ENCODE data around the gene BAD. TPM values are rescaled to one million over a fixed set of nuclear protein-coding genes. Genes with fewer than 3 reads are reported as not detected.

BAD gene
- polyA plus RNA-seq, 1 donor (not counting 4 experiments of a cell fraction or from before 2014, with no cell fraction given) = 58.3 TPM

DNA sequence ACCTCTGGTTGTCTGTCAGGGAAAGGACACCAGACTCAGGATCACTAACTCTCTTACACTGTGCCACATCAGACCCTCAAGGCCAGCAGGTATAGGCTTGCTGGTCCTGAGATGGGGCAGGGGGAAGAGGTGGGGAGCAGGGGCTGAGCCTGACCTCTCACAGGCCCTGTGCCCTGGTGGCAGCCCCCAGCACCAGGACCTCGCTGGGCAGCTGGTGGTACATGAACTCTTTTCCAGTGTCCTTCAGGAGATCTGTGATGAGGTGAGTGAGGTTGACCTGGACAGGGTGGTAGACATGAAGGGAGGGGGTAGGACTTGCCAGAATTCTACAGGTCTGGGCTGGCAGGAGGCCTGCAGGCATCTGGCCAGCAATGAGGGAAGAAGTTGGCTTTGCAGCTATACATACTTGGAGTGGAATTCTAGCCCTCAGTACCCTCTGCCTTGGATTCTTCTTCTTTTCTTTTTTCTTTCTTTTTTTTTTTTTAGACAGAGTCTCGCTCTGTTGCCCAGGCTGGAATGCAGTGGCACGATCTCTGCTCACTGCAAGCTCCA is 57.0 kb downstream of the BAD start:
- H3K9me3 ChIP-seq (ENCODE audit: control insufficient read depth, low read depth, low read length) = no peaks in the 10 kb centered on the region
- FAIRE-seq = peak; percentile 62
- peak overlapping the region; percentile 83 to 89 (median 88) for H3K4me3 ChIP-seq (ENCODE audit: control insufficient read depth in 2 of 3, extremely low read depth in 1 of 3, insufficient read depth in 2 of 3, low read depth in 1 of 3, low read length in 3 of 3)
- peak overlapping the region; percentile 85 for H3K9ac ChIP-seq (ENCODE audit: control insufficient read depth, extremely low read depth, insufficient read depth, low read length)
- H4K20me1 ChIP-seq (ENCODE audit: control insufficient read depth, extremely low read depth, insufficient read depth, low read length) = no peaks in the 10 kb centered on the region
- peaks cover 3 to 5% of the 10 kb centered on the region in 2 experiments for H3K36me3 ChIP-seq (ENCODE audit: control insufficient read depth in 2 of 2, extremely low read depth in 1 of 2, insufficient read depth in 2 of 2, low read length in 2 of 2)
- dilution Hi-C loops (cut with MboI; ENCODE audit: extremely low pct_ligation_motif_present, low sequenced_read_pairs) = no loop called here
- peaks cover 18% of the 10 kb centered on the region for H3K79me2 ChIP-seq (ENCODE audit: control insufficient read depth, insufficient read depth, low read length)
- no peaks in the 10 kb centered on the region for H3K27me3 ChIP-seq (ENCODE audit: control insufficient read depth, extremely low read depth, insufficient read depth, low read length)
- TF ChIP-seq CTCF (optimal IDR thresholded peaks at IDR 0.05 in 1 of 3, IDR thresholded peaks at IDR 0.05 in 1 of 3, conservative IDR thresholded peaks at IDR 0.05 in 1 of 3; ENCODE audit: extremely low read depth in 1 of 3, insufficient read depth in 2 of 3, low read length in 3 of 3) (no peak), EZH2 (IDR thresholded peaks at IDR 0.05; ENCODE audit: low read length) (no peak)
- H2AFZ ChIP-seq (ENCODE audit: control insufficient read depth, low read length) = no peak overlapping the region
- H3K27ac ChIP-seq (ENCODE audit: control insufficient read depth, insufficient read depth, low read length) = no peak overlapping the region
- H3K4me1 ChIP-seq (ENCODE audit: control insufficient read depth, extremely low read depth, insufficient read depth, low read length) = peaks cover 47% of the 10 kb centered on the region
- peak overlapping the region; percentile 95 for H3K4me2 ChIP-seq (ENCODE audit: control insufficient read depth, extremely low read depth, insufficient read depth, low read depth, low read length)
- no peak for DNase-seq (ENCODE audit: low read depth, low spot score)
- H3K9me1 ChIP-seq (ENCODE audit: control insufficient read depth, extremely low read depth, insufficient read depth, low read length) = no peaks in the 10 kb centered on the region

DNA sequence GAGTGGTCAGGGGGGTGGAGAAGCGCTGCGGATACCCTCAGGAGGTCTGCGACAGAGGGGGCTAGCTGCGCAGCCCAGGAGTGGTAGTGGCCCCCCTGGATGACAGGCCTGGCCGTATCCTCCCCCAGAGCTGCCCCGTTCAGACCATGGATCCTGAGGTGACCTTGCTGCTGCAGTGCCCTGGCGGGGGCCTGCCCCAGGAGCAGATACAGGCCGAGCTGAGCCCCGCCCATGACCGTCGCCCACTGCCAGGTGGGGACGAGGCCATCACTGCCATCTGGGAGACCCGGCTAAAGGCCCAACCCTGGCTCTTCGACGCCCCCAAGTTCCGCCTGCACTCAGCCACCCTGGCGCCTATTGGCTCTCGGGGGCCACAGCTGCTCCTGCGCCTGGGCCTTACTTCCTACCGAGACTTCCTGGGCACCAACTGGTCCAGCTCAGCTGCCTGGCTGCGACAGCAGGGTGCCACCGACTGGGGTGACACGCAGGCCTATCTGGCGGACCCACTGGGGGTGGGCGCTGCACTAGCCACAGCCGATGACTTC is 57.9 kb downstream of the BAD start:
- H3K4me1 ChIP-seq (ENCODE audit: control insufficient read depth, extremely low read depth, insufficient read depth, low read length) = peaks cover 41% of the 10 kb centered on the region
- peak overlapping the region; percentile 83 to 89 (median 88) for H3K4me3 ChIP-seq (ENCODE audit: control insufficient read depth in 2 of 3, extremely low read depth in 1 of 3, insufficient read depth in 2 of 3, low read depth in 1 of 3, low read length in 3 of 3)

More for the DNA sequence above, 57.9 kb downstream of the BAD start:
- Histone ChIP-seq H3K9ac (ENCODE audit: control insufficient read depth, extremely low read depth, insufficient read depth, low read length) (peak overlapping the region; percentile 85), H3K36me3 (ENCODE audit: control insufficient read depth in 2 of 2, extremely low read depth in 1 of 2, insufficient read depth in 2 of 2, low read length in 2 of 2) (peaks cover 3 to 5% of the 10 kb centered on the region in 2 experiments), H3K9me1 (ENCODE audit: control insufficient read depth, extremely low read depth, insufficient read depth, low read length) (no peaks in the 10 kb centered on the region), H3K27ac (ENCODE audit: control insufficient read depth, insufficient read depth, low read length) (peak overlapping the region; percentile 58), H3K79me2 (ENCODE audit: control insufficient read depth, insufficient read depth, low read length) (peaks cover 18% of the 10 kb centered on the region), H3K4me2 (ENCODE audit: control insufficient read depth, extremely low read depth, insufficient read depth, low read depth, low read length) (peak overlapping the region; percentile 95), H2AFZ (ENCODE audit: control insufficient read depth, low read length) (peak overlapping the region; percentile 49), H3K27me3 (ENCODE audit: control insufficient read depth, extremely low read depth, insufficient read depth, low read length) (no peaks in the 10 kb centered on the region), H4K20me1 (ENCODE audit: control insufficient read depth, extremely low read depth, insufficient read depth, low read length) (no peaks in the 10 kb centered on the region), H3K9me3 (ENCODE audit: control insufficient read depth, low read depth, low read length) (no peaks in the 10 kb centered on the region)
- dilution Hi-C loops (cut with MboI; ENCODE audit: extremely low pct_ligation_motif_present, low sequenced_read_pairs) = no loop called here
- TF ChIP-seq CTCF (optimal IDR thresholded peaks at IDR 0.05 in 1 of 3, IDR thresholded peaks at IDR 0.05 in 1 of 3, conservative IDR thresholded peaks at IDR 0.05 in 1 of 3; ENCODE audit: extremely low read depth in 1 of 3, insufficient read depth in 2 of 3, low read length in 3 of 3) (no peak), EZH2 (IDR thresholded peaks at IDR 0.05; ENCODE audit: low read length) (no peak)
- DNase-seq (ENCODE audit: low read depth, low spot score) (no peak), FAIRE-seq (no peak)

Measured in keratinocyte (primary cell).